ENCODE results near the gene DRD3.

DRD3 gene

DNA sequence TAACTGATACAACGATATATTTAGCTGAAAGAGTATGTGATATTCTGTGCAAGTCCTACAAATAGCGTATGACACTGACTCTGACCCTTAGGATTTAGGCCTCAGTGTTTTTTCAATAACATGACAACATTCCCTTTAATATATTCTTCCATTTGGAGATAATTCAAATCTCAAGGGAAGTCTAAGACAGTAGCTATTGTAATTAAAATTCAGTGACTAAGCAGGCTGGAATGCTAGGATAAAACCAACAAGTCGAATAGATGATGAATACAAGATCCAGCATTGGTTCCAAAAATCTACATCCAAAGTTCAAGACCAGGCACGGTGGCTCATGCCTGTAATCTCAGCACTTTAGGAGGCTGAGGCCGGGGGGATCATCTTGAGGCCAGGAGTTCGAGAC, 66.2 kb downstream of the DRD3 start:
- H3K4me3 ChIP-seq (ENCODE audit: low read depth, low read length): no peak overlapping the region

DNA sequence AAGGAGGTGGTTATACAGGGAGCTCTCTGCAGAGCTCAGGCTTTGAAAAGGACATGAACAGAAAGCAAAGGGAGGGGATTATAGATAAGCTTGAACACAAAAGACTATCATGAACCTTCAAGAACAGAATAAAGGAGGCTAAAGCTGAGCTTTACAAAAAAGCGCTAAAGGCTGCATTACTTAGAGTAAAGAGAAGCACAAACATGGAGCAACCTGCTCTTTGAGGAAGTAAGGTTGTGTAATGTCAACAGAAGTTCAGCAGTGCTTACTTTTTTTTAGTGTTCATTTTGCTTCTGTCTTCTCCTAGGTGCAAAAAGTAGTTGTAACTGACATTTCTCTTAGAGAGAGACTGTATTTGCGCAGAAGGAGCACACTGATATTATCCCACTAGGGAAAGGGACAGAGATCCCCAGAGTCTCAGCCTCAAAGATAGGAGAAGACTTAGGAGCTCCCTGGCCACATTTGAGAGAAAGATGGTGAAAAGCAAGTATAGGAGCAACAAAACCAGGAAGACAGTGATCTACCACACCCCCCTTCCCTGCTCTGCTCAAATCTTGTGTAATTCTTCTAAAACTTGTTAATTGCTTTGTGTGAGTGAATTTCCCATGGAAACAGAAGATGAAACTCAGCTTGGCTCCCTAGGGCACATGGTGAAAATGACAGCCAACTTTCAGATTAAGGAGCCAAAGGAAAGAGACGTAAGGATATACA, 67.6 kb downstream of the DRD3 start:
- no peak overlapping the region for H3K4me3 ChIP-seq (ENCODE audit: low read depth, low read length)
- TF ChIP-seq, protein P1, sequence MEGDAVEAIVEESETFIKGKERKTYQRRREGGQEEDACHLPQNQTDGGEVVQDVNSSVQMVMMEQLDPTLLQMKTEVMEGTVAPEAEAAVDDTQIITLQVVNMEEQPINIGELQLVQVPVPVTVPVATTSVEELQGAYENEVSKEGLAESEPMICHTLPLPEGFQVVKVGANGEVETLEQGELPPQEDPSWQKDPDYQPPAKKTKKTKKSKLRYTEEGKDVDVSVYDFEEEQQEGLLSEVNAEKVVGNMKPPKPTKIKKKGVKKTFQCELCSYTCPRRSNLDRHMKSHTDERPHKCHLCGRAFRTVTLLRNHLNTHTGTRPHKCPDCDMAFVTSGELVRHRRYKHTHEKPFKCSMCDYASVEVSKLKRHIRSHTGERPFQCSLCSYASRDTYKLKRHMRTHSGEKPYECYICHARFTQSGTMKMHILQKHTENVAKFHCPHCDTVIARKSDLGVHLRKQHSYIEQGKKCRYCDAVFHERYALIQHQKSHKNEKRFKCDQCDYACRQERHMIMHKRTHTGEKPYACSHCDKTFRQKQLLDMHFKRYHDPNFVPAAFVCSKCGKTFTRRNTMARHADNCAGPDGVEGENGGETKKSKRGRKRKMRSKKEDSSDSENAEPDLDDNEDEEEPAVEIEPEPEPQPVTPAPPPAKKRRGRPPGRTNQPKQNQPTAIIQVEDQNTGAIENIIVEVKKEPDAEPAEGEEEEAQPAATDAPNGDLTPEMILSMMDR (IDR thresholded peaks at IDR 0.05; ENCODE audit: borderline replicate concordance, insufficient read depth, low read depth, low read length): no peak

More for the DNA sequence above, 66.2 kb downstream of the DRD3 start:
- TF ChIP-seq, protein P1 (IDR thresholded peaks at IDR 0.05; ENCODE audit: borderline replicate concordance, insufficient read depth, low read depth, low read length): no peak

DNA sequence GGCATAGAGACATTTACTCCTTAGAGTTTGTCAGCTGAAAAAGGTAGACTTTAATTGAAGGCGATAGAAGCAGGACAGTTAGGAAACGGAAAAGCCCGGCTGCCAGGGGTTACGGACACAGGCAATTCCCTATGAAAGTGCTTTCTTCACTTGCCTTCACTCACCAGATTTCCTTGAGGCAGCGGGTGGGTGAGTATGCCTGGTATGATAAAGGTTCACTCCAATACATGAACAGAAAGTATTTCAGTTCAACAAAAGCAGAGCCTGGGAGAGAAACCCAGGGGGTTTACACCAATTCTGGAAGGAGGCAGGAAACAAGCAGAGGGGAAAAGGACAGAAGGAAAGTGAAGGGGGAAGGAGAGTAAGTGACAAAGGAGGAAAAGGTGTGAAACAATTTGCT, 68.4 kb downstream of the DRD3 start:
- H3K4me3 ChIP-seq (ENCODE audit: low read depth, low read length): no peak overlapping the region
- TF ChIP-seq, protein P1 (IDR thresholded peaks at IDR 0.05; ENCODE audit: borderline replicate concordance, insufficient read depth, low read depth, low read length): no peak

DNA sequence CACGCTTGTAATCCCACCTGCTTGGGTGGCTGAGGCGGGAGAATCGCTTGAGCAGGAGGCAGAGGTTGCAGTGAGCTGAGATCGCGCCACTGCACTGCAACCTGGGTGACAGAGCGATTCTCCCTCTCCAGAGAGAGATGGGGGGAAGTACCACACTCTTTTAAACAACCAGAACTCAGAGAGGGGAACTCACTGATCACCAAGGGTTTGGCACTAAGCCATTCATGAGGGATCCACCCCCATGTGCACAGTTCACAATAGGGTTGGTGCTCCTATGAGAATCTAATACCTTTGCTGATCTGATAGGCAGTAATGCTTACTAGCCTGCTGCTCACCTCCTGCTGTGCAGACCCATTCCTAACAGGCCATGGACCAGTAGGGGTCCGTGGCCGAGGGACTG, 70.7 kb downstream of the DRD3 start:
- TF ChIP-seq, protein P1 (IDR thresholded peaks at IDR 0.05; ENCODE audit: borderline replicate concordance, insufficient read depth, low read depth, low read length): no peak
- no peak overlapping the region for H3K4me3 ChIP-seq (ENCODE audit: low read depth, low read length)

DNA sequence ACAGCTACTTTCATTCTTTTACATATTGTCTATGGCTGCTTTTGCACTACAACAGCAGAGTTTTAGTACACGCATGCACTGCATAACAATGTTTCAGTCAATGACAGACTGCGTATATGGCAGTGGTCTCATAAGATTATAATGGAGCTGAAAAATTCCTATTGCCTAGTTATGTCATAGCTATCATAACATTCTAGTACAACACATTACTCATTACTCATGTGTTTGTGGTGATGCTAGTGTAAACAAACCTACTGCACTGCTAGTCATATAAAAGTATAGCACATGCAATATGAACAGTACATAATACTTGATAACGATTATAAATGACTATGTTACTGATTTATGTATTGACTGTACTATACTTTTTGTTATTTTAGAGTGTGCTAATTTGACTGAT, 74.4 kb downstream of the DRD3 start:
- no peak overlapping the region for H3K4me3 ChIP-seq (ENCODE audit: low read depth, low read length)
- TF ChIP-seq, protein P1 (IDR thresholded peaks at IDR 0.05; ENCODE audit: borderline replicate concordance, insufficient read depth, low read depth, low read length): no peak

DNA sequence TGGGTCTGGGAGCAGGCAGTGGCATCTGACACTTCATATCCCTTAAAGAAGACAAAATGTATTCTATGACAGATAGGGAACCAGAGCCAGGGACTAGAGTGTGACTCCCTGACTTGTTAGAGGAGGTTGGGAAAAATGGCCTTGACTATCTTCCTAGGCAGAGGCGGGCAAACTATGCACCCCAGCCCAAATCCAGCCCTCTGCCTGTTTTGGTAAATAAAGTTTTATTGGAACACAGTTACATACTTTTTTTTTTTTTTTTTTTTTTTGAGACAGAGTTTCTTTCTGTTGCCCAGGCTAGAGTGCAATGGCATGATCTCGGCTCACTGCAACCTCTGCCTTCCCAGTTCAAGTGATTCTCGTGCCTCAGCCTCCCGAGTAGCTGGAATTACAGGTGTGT, 75.0 kb downstream of the DRD3 start:
- H3K4me3 ChIP-seq (ENCODE audit: low read depth, low read length): no peak overlapping the region
- TF ChIP-seq, protein P1 (IDR thresholded peaks at IDR 0.05; ENCODE audit: borderline replicate concordance, insufficient read depth, low read depth, low read length): no peak

DNA sequence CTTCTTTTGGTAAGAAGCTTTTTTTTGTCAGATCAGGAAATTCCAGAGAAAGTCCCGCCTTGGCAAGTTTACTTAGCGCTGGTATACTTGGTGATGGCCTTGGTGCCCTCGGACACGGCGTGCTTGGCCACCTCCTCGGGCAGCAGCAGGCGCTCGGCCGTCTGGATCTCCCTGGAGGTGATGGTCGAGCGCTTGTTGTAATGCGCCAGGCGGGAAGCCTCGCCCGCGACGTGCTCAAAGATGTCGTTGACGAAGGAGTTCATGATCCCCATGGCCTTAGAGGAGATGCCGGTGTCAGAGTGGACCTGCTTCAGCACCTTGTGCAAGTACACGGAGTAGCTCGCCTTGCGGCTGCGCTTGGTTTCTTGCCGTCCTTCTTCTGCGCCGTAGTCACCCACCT, 75.7 kb downstream of the DRD3 start:
- no peak overlapping the region for H3K4me3 ChIP-seq (ENCODE audit: low read depth, low read length)
- TF ChIP-seq, protein P1 (IDR thresholded peaks at IDR 0.05; ENCODE audit: borderline replicate concordance, insufficient read depth, low read depth, low read length): no peak
